Measurements from ENCODE around the gene KCNJ16. TPM values are rescaled to one million over a fixed set of nuclear protein-coding genes. Genes with fewer than 3 reads are reported as not detected.

The KCNJ16 gene
- not detected for total RNA-seq
- polyA plus RNA-seq (2013, experiment 1 of 2) = not detected
- 0.04 TPM for polyA plus RNA-seq (2013, experiment 2 of 2)
- 0 to 0.13 (median 0) reads per million in 172 experiments for total RNA-seq

DNA sequence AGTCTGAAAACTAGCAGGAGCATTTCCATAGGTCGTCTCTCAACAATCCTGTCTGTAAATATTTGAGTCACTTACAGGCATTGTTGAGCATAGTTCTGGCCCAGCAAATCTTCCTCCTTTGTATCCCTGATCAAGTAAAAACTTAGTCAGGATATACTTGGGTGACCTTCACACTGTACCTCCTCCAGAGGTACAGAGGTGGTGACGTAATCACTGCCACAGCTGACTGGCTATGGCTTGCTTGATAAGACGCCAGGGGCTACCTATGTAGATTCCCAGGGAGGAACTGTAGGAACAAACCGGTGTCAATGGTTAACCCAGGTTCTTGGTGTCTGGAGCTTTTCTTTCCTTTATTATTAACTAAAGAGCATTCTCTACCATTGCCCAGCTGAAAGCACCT, at the start of gene KCNJ16:
Gene KCNJ16, plus strand, starts transcription at position 270 of the 400 bp plus-strand sequence. CDS start 56,863 bp downstream, outside the sequence.
- ATAC-seq (ENCODE audit: poor library complexity) (no peak), DNase-seq (no peak)
- Mint-ChIP-seq H3K27me3 (no peaks in the 10 kb centered on the region), H3K4me1 (ENCODE audit: low read depth) (no peaks in the 10 kb centered on the region), H3K27ac (no peak within 1 kb of the TSS), H3K36me3 (ENCODE audit: low read depth) (no peaks in the 10 kb centered on the region), H3K4me3 (no peak within 1 kb of the TSS), H3K9me3 (no peaks in the 10 kb centered on the region)
- no peak within 1 kb of the TSS for H3K27ac ChIP-seq (ENCODE audit: low read depth in 1 of 2, low read length in 2 of 2)
- ChIA-PET CTCF (no interaction called here), POLR2A (no interaction called here)
- no peaks in the 10 kb centered on the region for H3K4me1 ChIP-seq (ENCODE audit: insufficient read depth, low read length)
- no peaks in the 10 kb centered on the region for H3K9me3 ChIP-seq (ENCODE audit: control insufficient read depth in 1 of 2, insufficient read depth in 1 of 2, low read length in 2 of 2)
- H3K27me3 ChIP-seq (ENCODE audit: control insufficient read depth in 1 of 2, insufficient read depth in 2 of 2, low read length in 2 of 2) = no peaks in the 10 kb centered on the region
- no peaks in the 10 kb centered on the region for H3K36me3 ChIP-seq (ENCODE audit: insufficient read depth, low read length)
- TF ChIP-seq, protein P1, sequence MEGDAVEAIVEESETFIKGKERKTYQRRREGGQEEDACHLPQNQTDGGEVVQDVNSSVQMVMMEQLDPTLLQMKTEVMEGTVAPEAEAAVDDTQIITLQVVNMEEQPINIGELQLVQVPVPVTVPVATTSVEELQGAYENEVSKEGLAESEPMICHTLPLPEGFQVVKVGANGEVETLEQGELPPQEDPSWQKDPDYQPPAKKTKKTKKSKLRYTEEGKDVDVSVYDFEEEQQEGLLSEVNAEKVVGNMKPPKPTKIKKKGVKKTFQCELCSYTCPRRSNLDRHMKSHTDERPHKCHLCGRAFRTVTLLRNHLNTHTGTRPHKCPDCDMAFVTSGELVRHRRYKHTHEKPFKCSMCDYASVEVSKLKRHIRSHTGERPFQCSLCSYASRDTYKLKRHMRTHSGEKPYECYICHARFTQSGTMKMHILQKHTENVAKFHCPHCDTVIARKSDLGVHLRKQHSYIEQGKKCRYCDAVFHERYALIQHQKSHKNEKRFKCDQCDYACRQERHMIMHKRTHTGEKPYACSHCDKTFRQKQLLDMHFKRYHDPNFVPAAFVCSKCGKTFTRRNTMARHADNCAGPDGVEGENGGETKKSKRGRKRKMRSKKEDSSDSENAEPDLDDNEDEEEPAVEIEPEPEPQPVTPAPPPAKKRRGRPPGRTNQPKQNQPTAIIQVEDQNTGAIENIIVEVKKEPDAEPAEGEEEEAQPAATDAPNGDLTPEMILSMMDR (IDR thresholded peaks at IDR 0.05) = no peak
- H3K4me3 ChIP-seq (ENCODE audit: low read length) = no peak within 1 kb of the TSS
- intact Hi-C loops (cut with DNase I, micrococcal nuclease) = loop anchor here in 1 of 2 experiments (10.0 kb wide), 1 partner anchor 60 kb away; no protein-coding TSS in a partner anchor

DNA sequence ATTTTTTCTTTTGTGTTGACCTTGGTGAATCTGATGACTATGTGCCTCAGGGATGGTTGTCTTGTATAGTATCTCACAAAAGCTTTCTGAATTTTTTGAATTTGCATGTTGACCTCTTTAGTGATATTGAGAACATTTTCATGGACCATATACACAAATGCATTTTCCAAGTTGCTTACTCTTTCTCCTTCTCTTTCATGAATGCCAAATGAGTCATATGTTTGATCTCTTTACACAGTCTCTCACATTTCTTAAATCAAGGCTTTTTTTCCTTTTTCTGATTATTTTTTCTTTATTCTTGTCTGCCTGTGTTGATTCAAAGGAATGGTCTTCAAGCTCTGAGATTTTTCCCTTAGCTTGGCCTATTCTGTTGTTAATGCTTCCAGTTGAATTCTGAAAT, 46.6 kb upstream of the KCNJ16 start:
- H3K27ac ChIP-seq (ENCODE audit: low read depth in 1 of 2, low read length in 2 of 2) = no peak overlapping the region
- H3K27me3 ChIP-seq (ENCODE audit: control insufficient read depth in 1 of 2, insufficient read depth in 2 of 2, low read length in 2 of 2) = no peaks in the 10 kb centered on the region
- intact Hi-C loops (cut with DNase I, micrococcal nuclease) = no loop called here
- DNase-seq (no peak), ATAC-seq (ENCODE audit: poor library complexity) (no peak)
- H3K36me3 ChIP-seq (ENCODE audit: insufficient read depth, low read length) = no peaks in the 10 kb centered on the region
- H3K4me1 Mint-ChIP-seq (ENCODE audit: low read depth) = no peaks in the 10 kb centered on the region
- no peaks in the 10 kb centered on the region for H3K9me3 Mint-ChIP-seq
- TF ChIP-seq, protein P1 (IDR thresholded peaks at IDR 0.05) = no peak
- H3K4me3 Mint-ChIP-seq = no peak overlapping the region
- peaks cover 0 to 6% of the 10 kb centered on the region in 2 experiments for H3K9me3 ChIP-seq (ENCODE audit: control insufficient read depth in 1 of 2, insufficient read depth in 1 of 2, low read length in 2 of 2)
- H3K4me3 ChIP-seq (ENCODE audit: low read length) = no peak overlapping the region
- no peaks in the 10 kb centered on the region for H3K27me3 Mint-ChIP-seq
- no peaks in the 10 kb centered on the region for H3K4me1 ChIP-seq (ENCODE audit: insufficient read depth, low read length)
- no peaks in the 10 kb centered on the region for H3K36me3 Mint-ChIP-seq (ENCODE audit: low read depth)
- CTCF ChIA-PET = no interaction called here
- H3K27ac Mint-ChIP-seq = no peak overlapping the region
- POLR2A ChIA-PET = no interaction called here

DNA sequence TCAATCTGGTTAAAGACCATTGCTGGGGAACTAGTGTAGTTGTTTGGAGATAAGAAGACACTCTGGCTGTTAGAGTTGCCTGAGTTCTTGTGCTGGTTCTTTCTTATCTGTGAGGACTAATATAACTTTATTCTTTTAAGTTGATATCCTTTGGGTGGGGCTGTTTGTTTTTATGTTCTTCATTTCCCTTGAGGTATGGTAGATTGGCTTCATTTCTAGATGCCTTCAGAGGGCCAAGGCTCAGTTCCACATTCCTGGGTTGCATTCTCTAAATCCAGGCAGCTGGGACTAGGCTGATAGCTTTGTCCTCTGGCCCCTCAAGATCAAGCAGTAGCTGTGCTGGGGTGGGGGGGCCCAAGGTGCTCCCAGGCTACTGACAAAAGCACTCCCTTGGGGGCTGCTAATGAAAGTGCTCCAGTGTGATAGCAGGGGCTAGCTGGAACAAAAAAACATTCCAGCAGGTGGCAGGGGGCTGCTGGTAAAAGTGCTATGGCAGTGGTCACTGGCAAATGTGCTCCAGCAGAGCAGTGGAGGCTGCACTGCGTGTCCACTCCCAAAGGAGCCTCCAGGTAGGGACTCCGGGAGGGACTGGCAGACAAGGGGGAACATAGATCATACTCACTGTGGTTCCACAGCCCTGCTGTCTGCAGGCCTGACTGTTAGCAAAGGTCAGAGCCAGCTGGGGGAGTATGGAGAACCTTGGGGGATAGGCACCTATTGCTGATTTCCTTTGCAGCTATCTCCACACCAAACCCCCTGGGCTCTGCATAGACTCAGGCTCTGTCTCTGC, 45.9 kb upstream of the KCNJ16 start:
- intact Hi-C loops (cut with DNase I, micrococcal nuclease) = no loop called here
- TF ChIP-seq, protein P1 (IDR thresholded peaks at IDR 0.05) = no peak
- no peak overlapping the region for H3K27ac ChIP-seq (ENCODE audit: low read depth in 1 of 2, low read length in 2 of 2)
- ATAC-seq (ENCODE audit: poor library complexity) = no peak
- H3K9me3 ChIP-seq (ENCODE audit: control insufficient read depth in 1 of 2, insufficient read depth in 1 of 2, low read length in 2 of 2) = peaks cover 0 to 6% of the 10 kb centered on the region in 2 experiments
- H3K4me3 Mint-ChIP-seq = no peak overlapping the region
- ChIA-PET POLR2A (no interaction called here), CTCF (no interaction called here)
- no peaks in the 10 kb centered on the region for H3K4me1 ChIP-seq (ENCODE audit: insufficient read depth, low read length)
- no peak overlapping the region for H3K4me3 ChIP-seq (ENCODE audit: low read length)
- H3K9me3 Mint-ChIP-seq = no peaks in the 10 kb centered on the region
- H3K36me3 Mint-ChIP-seq (ENCODE audit: low read depth) = no peaks in the 10 kb centered on the region
- no peak for DNase-seq
- H3K27me3 ChIP-seq (ENCODE audit: control insufficient read depth in 1 of 2, insufficient read depth in 2 of 2, low read length in 2 of 2) = no peaks in the 10 kb centered on the region
- no peaks in the 10 kb centered on the region for H3K36me3 ChIP-seq (ENCODE audit: insufficient read depth, low read length)
- no peak overlapping the region for H3K27ac Mint-ChIP-seq
- H3K4me1 Mint-ChIP-seq (ENCODE audit: low read depth) = no peaks in the 10 kb centered on the region
- no peaks in the 10 kb centered on the region for H3K27me3 Mint-ChIP-seq

Measured in CD4-positive, alpha-beta T cell (primary cell).